Nephron progenitor cell (in vitro differentiated cells): ENCODE data around the gene VWCE.

Source experiments
- DNase-seq: peaks from one replicate; pipeline ENCODE4 v3.0.0; 2021
- H3K27ac Mint-ChIP-seq: 2 replicates; pipeline ENCODE4 v1.8.0; 2021; ENCODE audit warnings: mild to moderate bottlenecking, moderate library complexity, mixed read lengths
- H3K27me3 Mint-ChIP-seq: 2 replicates; pipeline ENCODE4 v1.8.0; 2021; ENCODE audit warnings: mild to moderate bottlenecking, low read depth, mixed read lengths; ENCODE audit not compliant: poor library complexity
- H3K36me3 Mint-ChIP-seq: 2 replicates; pipeline ENCODE4 v1.8.0; 2021; ENCODE audit warnings: low read depth, mixed read lengths
- H3K4me1 Mint-ChIP-seq: 2 replicates; pipeline ENCODE4 v1.8.0; 2021; ENCODE audit warnings: mixed read lengths
- H3K4me3 Mint-ChIP-seq: 2 replicates; pipeline ENCODE4 v1.8.0; 2021; ENCODE audit warnings: mild to moderate bottlenecking, moderate library complexity, mixed read lengths
- H3K9me3 Mint-ChIP-seq: 2 replicates; pipeline ENCODE4 v1.8.0; 2021; ENCODE audit warnings: mild to moderate bottlenecking, moderate library complexity, mixed read lengths
- TF ChIP-seq, protein P1 (sequence below): fragments of 200-600 bp; sonication (generic); IDR thresholded peaks from 2 replicates; pipeline ENCODE4 v1.5.0; 2021; ENCODE audit warnings: antibody characterized with exemption

VWCE gene

DNA sequence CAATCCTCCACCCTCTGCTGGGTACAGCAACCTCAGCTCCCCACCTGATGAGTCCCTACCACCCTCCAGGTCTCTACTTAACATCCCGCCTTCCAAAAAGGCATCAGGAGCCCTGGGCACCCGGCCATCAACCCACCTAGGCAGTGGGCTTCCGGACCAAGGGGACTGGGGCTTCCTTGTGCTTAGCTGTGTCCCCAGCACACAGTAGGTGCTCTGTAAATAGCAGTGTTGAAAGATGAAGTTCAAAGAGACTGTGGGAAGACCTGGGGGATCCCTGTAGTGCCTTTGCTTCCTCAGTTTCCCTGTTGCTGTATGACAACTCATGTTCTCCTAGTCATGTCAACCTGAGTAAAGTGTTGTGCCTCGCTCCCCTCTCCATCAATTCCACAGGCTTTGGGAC is 21.0 kb downstream of the VWCE start:
- Mint-ChIP-seq H3K36me3 (peaks cover 27% of the 10 kb centered on the region), H3K27ac (no peak overlapping the region), H3K4me3 (no peak overlapping the region), H3K4me1 (peaks cover 14% of the 10 kb centered on the region), H3K27me3 (no peaks in the 10 kb centered on the region), H3K9me3 (no peaks in the 10 kb centered on the region)
- no peak for DNase-seq
- TF ChIP-seq, protein P1, sequence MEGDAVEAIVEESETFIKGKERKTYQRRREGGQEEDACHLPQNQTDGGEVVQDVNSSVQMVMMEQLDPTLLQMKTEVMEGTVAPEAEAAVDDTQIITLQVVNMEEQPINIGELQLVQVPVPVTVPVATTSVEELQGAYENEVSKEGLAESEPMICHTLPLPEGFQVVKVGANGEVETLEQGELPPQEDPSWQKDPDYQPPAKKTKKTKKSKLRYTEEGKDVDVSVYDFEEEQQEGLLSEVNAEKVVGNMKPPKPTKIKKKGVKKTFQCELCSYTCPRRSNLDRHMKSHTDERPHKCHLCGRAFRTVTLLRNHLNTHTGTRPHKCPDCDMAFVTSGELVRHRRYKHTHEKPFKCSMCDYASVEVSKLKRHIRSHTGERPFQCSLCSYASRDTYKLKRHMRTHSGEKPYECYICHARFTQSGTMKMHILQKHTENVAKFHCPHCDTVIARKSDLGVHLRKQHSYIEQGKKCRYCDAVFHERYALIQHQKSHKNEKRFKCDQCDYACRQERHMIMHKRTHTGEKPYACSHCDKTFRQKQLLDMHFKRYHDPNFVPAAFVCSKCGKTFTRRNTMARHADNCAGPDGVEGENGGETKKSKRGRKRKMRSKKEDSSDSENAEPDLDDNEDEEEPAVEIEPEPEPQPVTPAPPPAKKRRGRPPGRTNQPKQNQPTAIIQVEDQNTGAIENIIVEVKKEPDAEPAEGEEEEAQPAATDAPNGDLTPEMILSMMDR: no peak

DNA sequence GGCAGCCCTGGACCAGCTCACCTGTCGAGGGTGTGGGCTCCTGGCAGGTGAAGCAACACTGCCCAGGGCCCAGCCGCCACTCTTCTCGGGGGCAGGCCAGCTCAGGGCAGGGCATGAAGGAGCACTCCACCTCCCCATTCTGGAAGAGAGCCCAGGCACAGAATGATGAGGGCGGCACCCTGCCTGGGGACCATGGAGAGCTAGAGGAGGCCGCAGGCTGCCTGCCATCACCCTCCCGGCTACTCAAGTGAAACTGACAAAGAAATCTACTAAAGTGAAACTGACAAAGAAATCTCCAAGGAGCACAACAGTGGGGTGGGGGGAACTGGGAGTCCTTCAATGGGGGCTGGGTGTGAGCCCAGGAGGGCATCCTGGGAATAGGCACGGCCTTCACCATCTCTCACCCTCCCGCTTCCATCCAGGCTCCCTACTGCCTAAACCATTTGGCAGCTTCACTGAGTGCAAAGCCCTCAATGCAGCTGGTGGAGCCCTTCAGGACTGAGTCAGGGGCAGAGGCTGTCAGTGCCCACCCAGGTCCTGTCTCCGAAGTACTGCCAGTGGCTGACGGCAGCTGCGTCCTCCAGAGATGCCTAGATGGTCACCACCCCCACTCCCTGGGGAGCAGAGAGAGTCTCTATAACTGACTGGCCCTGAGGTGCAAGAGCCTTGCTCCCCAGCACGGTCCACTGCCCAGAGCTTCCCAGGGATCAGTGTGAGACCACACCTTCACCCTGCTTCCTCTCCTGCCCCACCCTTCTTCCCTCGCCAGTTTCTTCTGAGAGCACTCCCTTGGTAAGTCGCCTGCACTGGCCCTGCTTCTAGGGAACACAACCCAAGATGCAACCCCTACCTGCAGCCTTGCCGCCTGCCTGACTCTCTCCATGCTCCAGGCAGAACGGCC is 21.7 kb downstream of the VWCE start:
- Mint-ChIP-seq H3K27ac (no peak overlapping the region), H3K4me1 (peaks cover 11% of the 10 kb centered on the region), H3K36me3 (peaks cover 24% of the 10 kb centered on the region), H3K9me3 (no peaks in the 10 kb centered on the region), H3K4me3 (no peak overlapping the region), H3K27me3 (no peaks in the 10 kb centered on the region)
- TF ChIP-seq, protein P1: no peak
- DNase-seq: no peak

DNA sequence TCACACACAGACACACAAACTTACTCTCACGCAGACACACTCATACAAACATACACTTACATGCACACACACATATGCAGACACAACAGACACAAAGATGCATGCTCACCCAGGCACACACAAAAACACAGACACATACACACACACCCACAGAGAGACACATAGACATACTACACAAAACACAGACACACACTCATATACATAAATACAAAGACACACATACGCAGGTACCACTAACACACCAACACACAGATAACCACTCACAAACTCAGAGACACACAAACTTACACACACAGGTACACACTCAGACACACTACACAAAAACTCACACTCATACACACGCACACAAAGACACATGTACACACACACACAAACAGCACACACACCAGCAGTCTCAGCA is 22.4 kb downstream of the VWCE start:
- Mint-ChIP-seq H3K4me1 (peaks cover 4% of the 10 kb centered on the region), H3K27ac (no peak overlapping the region), H3K27me3 (no peaks in the 10 kb centered on the region), H3K4me3 (no peak overlapping the region), H3K36me3 (peaks cover 19% of the 10 kb centered on the region), H3K9me3 (no peaks in the 10 kb centered on the region)
- TF ChIP-seq, protein P1: no peak
- DNase-seq: no peak

DNA sequence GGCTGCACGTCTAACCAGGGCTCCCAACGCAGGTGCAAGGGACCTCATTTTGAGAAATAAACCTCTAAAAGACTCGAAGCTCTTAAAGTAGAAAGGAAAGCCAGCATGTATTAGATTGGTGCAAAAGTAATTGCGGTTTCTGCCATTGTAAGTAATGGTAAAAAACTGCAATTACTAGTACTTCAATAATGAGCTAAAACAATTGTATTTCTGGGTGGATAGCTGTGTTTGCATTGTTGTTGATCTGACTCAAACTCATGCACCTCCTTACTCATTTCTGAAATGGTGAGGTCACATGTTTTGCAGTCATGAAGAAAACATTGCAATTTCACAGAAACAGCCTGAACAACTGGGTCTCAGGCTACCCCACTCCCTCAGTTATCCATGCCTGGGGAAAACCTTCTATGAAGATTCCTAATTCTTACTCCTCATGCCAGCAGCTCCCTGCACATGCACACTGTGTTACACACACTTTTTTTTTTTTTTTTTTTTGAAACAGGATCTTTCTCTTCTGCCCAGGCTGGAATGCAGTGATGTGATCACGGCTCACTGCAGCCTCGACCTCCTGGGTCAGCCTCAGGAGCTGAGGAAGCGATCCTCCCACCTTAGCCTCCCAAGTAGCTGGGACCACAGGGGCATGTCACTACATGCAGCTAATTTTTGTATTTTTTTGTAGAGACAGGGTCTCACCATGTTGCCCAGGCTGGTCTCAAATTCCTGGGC is 24.6 kb downstream of the VWCE start:
- no peaks in the 10 kb centered on the region for H3K4me1 Mint-ChIP-seq
- H3K4me3 Mint-ChIP-seq: no peak overlapping the region
- no peak for DNase-seq
- TF ChIP-seq, protein P1: no peak
- no peak overlapping the region for H3K27ac Mint-ChIP-seq
- peaks cover 1% of the 10 kb centered on the region for H3K27me3 Mint-ChIP-seq
- peaks cover 34% of the 10 kb centered on the region for H3K36me3 Mint-ChIP-seq
- no peaks in the 10 kb centered on the region for H3K9me3 Mint-ChIP-seq

DNA sequence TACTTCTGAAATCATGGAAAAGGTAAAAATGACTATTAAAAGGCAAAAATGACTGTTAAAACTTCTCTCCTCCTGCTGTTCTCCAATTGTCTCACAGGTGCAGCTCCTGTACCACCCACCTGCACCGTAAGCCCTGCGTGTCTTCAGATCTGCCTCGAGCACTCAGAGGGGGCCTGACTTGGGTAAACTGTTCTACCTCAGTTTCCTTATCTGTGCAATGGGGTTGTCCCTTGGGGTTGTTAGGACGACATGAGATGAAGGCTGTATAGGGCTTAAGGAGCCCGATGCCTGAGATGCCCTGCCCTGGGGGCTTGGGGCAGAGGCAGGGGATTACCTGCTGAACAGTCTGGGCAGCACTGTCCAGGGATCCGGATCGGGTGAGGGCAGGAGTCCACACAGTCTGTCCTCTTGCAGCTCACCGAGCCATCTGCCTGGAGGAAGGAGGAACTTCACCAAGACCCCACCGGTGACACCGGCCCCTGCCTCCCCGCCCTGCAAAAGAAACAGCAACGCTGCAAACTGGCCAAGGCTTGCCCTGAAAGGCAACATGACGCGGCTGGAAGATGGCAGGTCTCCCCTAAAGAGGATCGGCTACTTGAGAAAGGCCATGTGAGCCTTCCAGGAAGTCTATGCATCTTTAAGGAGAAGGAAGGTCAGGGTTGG is 26.4 kb downstream of the VWCE start:
- no peak for DNase-seq
- Mint-ChIP-seq H3K27me3 (peaks cover 5% of the 10 kb centered on the region), H3K36me3 (peaks cover 35% of the 10 kb centered on the region), H3K4me1 (no peaks in the 10 kb centered on the region), H3K9me3 (no peaks in the 10 kb centered on the region), H3K27ac (no peak overlapping the region), H3K4me3 (no peak overlapping the region)
- TF ChIP-seq, protein P1: no peak
